Measurements from ENCODE around the gene LCN15. TPM values are rescaled to one million over a fixed set of nuclear protein-coding genes. Genes with fewer than 3 reads are reported as not detected.

The LCN15 gene
- total RNA-seq, 1 experiment from 2014 or later: not detected

DNA sequence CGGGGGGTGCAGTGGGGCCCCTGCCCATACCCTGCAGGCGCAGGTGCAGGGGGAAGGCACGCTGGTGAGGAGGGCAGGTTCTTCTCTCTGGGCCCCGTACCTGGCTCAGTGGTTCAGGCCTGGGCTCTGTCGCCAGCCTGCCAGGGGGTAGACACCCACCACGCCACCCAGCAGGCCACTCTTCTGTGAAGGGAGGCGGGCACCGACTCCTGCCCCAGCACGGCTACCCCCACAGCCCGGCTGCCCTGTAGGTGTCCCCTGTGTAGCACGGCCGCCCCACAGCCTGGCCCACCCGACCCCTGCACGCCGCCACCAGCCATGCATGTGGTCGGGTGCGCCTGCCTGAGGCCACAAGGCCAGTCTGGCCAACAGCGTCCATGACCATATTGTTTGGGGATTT is 17.7 kb downstream of the LCN15 start:
- peaks cover 3% of the 10 kb centered on the region for H3K23me2 ChIP-seq (ENCODE audit: insufficient read length, low read depth, low read length, poor library complexity, severe bottlenecking)
- peaks cover 0 to 14% of the 10 kb centered on the region in 2 experiments; a peak in 1 of 4 replicates for H3K4me1 Mint-ChIP-seq
- no peak overlapping the region for H4K8ac ChIP-seq (replicated peaks; ENCODE audit: insufficient read length, low read depth, low read length)
- TF ChIP-seq, protein P1, sequence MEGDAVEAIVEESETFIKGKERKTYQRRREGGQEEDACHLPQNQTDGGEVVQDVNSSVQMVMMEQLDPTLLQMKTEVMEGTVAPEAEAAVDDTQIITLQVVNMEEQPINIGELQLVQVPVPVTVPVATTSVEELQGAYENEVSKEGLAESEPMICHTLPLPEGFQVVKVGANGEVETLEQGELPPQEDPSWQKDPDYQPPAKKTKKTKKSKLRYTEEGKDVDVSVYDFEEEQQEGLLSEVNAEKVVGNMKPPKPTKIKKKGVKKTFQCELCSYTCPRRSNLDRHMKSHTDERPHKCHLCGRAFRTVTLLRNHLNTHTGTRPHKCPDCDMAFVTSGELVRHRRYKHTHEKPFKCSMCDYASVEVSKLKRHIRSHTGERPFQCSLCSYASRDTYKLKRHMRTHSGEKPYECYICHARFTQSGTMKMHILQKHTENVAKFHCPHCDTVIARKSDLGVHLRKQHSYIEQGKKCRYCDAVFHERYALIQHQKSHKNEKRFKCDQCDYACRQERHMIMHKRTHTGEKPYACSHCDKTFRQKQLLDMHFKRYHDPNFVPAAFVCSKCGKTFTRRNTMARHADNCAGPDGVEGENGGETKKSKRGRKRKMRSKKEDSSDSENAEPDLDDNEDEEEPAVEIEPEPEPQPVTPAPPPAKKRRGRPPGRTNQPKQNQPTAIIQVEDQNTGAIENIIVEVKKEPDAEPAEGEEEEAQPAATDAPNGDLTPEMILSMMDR (conservative IDR thresholded peaks at IDR 0.05): no peak
- no peak overlapping the region for H3K4ac ChIP-seq (ENCODE audit: low read depth, low read length)
- H3K27ac Mint-ChIP-seq: no peak overlapping the region
- no peaks in the 10 kb centered on the region for H3K79me2 ChIP-seq (ENCODE audit: insufficient read depth, low read length)
- no peak overlapping the region for H2AFZ ChIP-seq (ENCODE audit: low read length)
- no peak overlapping the region for H2BK20ac ChIP-seq (ENCODE audit: low read depth, low read length, poor library complexity, severe bottlenecking)
- H3K4me3 Mint-ChIP-seq: no peak overlapping the region
- H3K27me3 ChIP-seq (ENCODE audit: insufficient read depth, low read length): no peaks in the 10 kb centered on the region
- H4K20me1 ChIP-seq (ENCODE audit: control insufficient read depth, insufficient read depth, insufficient read length): no peaks in the 10 kb centered on the region
- H4K91ac ChIP-seq (ENCODE audit: insufficient read length, low read depth, low read length): no peak overlapping the region
- H2BK15ac ChIP-seq (ENCODE audit: low read depth, low read length): no peak overlapping the region
- no peak overlapping the region for H3K9ac ChIP-seq (ENCODE audit: extremely low read depth, insufficient read length, low read length)
- no peak overlapping the region for H3K23ac ChIP-seq (ENCODE audit: insufficient read length, low read depth, low read length)
- H2AK5ac ChIP-seq (ENCODE audit: insufficient read length, low read length): no peak overlapping the region
- no peak overlapping the region; the same call in 1 of the 2 replicates for H3K14ac ChIP-seq (ENCODE audit: insufficient read depth, low read length)
- DNase-seq: no peak
- H4K5ac ChIP-seq (ENCODE audit: insufficient read length, low read depth, low read length): no peak overlapping the region
- H3K4me2 ChIP-seq (ENCODE audit: insufficient read depth, insufficient read length, low read length): no peak overlapping the region
- H3K27ac ChIP-seq (ENCODE audit: insufficient read length, low read depth, low read length): no peak overlapping the region
- no peak overlapping the region for H3K18ac ChIP-seq (ENCODE audit: insufficient read length, low read depth, low read length)
- no peak overlapping the region for H2BK5ac ChIP-seq (ENCODE audit: insufficient read length, low read length)
- no peak overlapping the region for H3K56ac ChIP-seq (ENCODE audit: insufficient read length, low read depth, low read length)
- H3T11ph ChIP-seq (ENCODE audit: low read length): no peak overlapping the region
- H2BK12ac ChIP-seq (ENCODE audit: insufficient read length, low read depth, low read length): no peak overlapping the region
- peaks cover 8% of the 10 kb centered on the region for H3K27me3 Mint-ChIP-seq (ENCODE audit: low read depth)
- no peaks in the 10 kb centered on the region for H3K9me3 ChIP-seq (ENCODE audit: control insufficient read depth, low read depth, low read length)
- no CpG with 5 or more reads among the region's 18 CpGs for whole genome bisulfite sequencing (ENCODE audit: extremely low coverage, insufficient read length, low lambda C conversion rate)
- no peaks in the 10 kb centered on the region; a peak in 1 of 7 replicates for H3K36me3 Mint-ChIP-seq (ENCODE audit: insufficient read depth in 1 of 3, low read depth in 3 of 3)
- H3K4me1 ChIP-seq (ENCODE audit: insufficient read depth, low read length): no peaks in the 10 kb centered on the region
- H3K9me3 Mint-ChIP-seq: peaks cover 1 to 2% of the 10 kb centered on the region in 2 experiments; a peak in 3 of 5 replicates
- no peak overlapping the region for H2BK120ac ChIP-seq (ENCODE audit: low read depth, low read length, poor library complexity, severe bottlenecking)
- no peaks in the 10 kb centered on the region for H3K79me1 ChIP-seq (ENCODE audit: insufficient read depth, low read depth, low read length, poor library complexity, severe bottlenecking)
